ENCODE results near the gene LMBRD2.
"Not testable (repeated sequence)": the region's sequence is repeated elsewhere in the genome, so short reads cannot be mapped to it uniquely, and the experiment has no call there.

LMBRD2 gene

DNA sequence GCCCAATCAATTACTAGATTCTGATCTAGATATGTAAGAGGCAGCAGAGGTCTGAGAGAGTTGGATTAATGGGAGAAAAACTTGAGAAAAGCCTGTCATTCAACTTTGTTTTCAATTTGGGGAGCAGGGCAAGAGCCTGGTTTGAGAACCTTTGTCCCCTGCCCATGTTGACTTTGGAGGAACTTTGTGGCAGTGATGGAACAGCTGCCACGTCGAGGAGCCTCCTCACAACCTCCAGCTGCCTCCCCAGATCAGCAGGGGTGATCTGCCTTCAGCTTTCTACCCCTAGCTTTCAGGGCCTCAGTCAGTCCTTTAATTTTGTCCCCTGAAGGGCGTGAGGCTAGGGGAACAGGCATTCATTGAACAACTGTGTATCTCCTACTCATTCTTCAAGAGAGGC lies 8.9 kb upstream of the LMBRD2 start:
- no peak for DNase-seq

DNA sequence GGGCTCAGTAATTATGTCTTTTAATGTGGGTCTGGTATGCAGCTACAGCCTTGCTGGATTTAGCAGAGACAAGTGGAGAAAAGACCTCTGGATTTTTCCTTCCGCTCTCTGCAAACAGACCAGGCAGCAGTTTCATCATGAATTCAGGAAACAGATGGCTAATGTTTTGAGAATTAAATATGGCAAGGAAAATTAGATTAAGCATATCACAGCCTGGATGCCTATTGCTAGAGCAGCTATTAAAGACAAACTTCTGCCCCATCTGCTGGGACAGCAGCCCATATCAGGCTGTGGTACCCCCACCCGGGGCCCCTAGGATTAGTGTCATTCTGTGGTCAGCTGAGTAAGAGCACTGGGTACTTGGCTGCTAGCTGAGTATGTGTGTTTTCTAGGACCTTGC lies 6.5 kb upstream of the LMBRD2 start:
- DNase-seq = no peak

DNA sequence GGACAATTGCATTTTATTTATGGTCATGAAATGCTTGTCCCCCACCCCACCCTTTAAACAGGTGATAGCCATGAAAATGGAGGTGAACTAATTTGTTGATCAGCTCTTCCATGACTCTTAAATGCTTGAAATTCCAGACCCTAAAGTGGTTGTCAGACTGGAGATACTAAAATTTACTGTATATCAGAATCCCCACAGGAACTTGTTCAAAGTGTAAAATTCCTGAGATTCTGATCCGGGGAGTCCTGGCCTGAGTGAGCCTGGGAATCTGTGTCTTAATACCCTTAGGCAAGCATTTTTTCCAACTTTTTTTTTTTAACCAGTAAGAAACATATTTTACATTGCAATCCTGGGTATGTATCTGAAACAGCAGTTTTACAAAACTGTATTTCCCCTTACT lies 4.9 kb upstream of the LMBRD2 start:
- DNase-seq = no peak

DNA sequence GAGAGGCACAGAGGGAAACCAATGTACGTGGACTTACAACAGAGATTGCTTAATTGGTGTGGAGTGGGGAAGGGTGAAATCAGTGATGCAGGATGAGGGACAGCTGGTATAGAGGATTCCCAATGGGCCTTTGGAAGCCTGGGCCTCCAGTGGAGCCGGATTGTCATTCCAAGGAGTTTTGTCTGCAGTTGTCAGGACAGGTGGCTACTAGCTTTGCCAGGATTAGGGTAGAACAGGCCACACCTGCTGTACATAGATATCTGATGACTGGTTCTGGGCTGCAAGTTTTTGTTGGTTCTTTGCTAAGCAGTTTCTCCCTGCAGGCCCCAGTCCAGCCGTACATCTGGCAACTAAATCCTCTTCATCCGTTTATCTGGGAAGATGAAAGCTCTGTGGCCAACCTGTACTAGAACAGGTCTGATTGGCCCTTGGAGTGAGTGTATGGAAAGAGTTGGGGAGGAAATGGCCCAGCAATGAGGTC lies 4.5 kb upstream of the LMBRD2 start:
- DNase-seq = no peak

DNA sequence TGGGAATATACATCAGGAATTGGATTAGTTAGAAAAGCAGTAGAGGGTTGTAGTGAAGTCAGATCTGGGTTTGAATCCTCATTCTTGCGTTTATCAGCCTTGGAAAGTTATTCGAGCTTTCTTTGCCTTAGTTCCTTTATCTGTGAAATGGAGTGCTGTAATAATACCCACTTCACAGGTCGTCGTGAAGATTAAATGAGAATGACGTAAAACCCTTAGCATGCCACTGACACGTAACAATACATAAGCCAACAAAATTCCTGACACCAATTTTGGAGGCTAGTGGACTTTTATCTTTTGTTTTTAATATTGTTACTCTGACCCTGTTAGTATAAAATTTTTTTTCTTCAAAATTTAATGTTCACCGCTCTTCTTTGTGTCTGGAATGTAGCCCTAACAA lies 3.6 kb upstream of the LMBRD2 start:
- DNase-seq = no peak

DNA sequence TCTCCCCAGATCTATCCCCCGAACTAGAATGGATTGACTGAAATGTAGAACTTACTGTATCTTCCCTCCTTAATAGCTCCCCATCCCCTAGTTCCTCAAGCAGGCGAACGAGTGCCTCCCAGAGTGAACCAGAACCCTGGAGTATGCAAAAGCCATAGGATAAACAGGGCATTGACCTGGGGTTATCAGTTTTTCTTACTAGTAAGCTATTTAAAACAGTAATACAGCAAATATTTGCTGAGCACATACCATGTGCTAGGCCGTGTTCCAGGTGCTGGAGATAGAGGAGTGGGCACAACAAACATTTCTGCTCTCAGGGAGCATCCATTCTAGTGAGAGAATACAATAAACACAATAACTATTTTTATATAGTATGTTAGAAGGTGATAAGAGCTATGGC lies 2.0 kb upstream of the LMBRD2 start:
- DNase-seq = no peak

DNA sequence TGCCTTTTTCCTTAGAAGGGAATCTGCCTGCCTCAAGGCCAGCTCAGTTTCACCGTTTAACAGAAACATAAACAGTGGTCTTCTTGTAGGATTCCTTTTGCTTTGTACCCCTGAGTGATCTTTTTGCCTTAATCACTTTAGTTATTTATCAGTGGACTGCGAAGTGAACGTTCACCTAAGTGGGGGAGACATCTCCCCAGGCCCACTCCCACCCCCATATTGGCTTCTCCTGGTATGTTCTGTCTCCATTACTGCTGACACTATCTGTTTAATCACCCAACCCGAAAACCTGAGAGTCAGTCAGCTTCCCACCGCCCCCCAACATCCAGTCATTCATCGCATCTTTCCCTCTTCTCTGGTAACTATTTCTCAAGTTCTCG lies 1.6 kb upstream of the LMBRD2 start:
- DNase-seq = no peak

DNA sequence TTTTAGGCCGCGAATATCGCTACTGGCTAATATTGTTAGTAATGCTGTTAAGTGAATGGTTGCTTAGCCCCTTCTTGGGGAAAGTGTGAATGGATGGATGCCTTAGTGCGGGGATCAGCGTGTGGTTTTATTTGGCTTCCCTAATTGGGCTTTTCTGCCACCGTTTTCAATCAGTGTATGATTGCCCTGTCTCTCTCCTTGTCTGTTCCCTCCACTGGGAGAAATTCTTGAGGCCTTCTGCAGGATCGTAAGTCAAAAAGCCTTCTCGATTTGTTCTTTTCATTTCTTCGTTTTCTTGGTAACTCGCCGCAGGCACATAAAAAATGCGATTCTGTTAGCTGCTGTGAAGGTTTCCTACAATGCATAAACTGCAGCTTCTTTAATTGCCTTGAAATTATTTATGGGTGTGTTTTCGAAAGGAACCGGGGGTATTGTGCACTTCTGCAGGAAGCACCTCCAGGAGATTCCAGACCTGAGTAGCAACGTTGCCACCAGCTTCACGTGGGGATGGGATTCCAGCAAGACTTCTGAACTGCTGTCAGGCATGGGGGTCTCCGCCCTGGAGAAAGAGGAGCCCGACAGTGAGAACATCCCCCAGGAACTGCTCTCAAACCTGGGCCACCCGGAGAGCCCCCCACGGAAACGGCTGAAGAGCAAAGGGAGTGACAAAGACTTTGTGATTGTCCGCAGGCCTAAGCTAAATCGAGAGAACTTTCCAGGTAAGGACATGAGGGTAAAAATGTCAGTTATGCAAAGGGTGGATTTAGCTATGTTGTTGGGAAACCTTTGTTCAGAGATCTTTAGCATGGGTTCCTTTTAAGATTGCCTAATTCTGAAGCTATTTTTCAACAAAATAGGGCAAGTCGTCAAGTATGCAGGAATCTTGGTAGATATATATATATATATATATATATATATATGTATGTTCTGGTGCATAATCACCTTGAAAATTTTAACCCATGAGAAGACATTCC lies 924 bp upstream of the LMBRD2 start:
- DNase-seq = peak; percentile 59

DNA sequence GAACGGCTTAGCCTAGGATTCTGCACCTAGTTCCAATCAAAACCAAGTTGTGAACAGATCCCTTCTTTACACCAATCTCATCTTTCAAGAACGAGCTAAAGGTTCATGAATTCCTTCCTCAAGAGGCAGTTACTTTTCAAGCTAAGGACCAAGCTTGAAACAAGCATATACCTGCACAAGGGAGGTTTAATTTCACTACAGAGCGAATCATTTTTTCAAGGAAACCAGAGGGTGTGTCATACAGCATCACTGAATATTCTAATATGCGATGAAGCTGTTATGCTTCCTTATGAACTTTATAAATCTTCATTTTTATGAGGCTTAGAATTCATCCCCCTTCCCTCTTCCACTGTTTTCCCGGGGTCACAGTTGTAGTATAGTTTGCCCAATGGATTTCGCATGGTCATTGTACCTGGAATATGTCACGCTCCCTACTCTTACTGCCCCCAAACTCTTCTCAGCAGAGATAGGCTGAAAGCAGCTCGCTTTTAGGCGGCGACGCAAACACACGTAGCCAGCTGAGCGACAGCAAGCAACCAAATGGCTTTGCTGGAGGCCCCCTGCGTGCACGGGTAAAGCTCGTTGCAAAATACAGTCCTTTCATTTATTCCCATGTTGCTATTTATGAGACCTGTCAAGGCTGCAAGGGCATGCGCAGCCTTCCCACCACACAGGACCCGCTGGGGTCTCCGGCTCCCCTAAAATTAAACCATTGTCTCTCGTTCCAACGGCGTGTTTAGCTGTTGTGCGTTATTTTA lies 832 bp downstream of the LMBRD2 start:
- DNase-seq = peak; percentile 51

DNA sequence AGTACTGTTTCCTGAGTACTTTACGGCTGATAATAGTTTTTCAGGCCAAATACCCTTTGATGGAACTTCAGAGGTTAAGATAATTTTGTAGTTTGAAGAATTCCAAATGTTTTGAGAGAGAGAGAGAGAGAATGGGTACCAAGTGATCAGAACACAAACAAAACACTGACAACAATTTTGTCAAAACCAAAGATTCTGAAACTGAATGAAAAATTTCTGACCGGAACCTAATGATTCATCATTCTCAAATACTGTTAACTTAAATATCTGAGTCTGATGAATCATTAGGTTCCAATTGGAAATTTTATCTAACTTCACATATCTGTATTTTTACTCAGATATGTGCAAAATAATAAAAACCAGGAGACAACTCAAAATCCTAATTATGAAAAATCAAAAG lies 4.0 kb downstream of the LMBRD2 start:
- DNase-seq = no peak

DNA sequence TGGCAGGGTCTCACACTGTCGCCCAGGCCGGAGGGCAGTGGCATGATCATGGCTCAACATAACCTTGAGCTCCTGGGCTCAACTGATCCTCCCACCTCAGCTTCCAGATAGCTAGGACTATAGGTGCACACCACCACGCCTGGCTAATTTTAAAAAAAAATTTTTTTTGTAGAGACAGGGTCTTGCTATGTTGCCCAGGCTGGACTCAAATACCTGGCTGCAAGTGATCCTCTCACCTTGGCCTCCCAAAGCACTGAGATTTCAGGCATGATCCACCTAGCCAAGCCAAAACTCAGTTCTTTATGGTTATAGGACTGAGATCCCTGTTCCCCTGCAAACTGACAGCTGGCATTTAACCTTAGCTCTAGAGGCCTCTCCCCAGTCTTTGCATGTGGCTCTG lies 5.3 kb downstream of the LMBRD2 start:
- DNase-seq = no peak

DNA sequence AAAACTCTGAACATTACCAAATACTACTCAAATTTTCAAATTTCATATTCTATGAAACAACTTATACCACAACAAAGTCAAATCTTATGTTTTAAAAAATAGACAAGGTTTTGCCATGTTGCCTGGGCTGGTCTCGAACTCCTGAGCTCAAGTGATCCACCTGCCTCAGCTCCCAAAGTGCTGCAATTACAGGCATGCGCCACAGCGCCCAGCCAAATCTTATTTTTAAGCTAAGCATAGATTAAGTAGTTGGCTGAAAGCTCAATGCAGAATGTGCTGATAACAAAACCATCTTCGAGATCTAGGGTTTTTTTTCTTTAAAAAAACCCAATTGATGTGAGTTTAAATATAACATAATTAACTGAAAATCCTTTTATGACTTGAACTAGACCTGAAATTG lies 6.4 kb downstream of the LMBRD2 start:
- no peak for DNase-seq

DNA sequence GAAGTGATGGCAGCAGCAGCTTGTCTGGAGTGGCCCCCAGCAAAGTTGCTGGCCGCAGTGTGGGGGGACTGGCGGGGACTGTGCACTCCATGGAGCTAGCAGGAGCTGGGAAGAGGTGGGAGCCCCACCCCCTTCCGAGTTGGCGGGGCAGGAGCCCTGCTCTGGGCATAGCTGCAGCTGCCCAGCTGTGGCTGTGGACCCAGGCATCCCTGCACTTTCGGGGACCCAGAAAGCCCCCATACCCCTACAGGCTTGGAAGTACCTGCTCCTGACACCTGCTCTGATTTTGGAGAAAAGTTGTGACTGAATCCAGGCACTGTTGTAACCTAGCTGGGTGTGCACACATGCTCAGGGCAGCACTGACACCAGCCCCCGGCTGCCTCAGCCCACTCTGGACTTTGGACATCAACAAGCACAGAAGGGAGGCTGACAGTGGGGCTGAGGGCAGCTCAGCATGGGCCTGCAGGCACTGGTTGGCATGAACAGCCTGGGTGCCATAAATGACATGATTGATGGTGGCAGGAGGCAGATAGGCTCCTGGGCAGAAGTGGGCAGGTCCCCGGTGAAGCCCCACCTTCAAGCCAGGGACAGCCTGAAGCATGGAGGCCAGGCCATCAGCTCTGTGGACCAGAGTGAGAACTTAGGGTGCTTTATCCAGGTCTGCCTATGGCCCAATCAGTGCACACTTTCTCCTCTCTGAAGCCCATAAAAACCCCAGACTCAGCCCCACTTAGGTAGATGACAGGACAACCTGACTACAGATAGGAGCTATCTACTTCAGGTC lies 12.6 kb downstream of the LMBRD2 start:
- DNase-seq = no peak

DNA sequence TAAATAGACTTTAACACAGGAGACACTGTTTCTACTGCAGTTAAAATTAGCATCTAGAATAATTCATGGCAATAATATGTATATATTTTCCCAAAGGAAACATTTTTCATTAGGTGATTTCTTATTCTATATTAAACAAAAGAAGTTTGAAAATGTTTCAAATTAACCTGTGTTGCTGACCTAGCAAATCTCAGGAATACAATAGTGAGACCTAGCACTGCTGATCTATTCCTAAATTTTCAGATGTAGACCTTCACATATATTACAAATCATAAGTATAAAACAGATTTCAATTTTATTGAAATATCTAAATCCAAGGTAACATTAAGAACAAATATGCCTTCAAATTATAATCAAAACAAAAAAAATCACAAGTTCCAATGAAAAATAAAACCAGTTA lies 15.1 kb downstream of the LMBRD2 start:
- no peak for DNase-seq

DNA sequence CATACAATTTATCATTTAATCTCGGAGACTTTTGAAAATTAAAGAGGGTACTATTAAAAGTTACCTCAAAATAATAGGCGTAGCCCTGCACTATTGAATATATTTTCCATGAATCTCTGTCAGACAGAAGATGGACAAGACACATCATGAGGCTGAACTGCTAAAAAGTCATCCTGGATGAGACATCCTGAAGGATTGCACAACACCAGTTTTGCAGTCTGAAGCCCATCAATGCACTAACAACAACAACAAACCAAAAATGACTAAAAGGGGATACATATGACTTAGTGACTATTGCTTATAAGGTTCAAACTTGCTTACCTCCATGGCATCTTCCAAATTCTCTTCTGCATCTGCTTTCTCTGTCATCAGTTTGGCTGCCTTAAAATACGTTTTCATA lies 15.7 kb downstream of the LMBRD2 start:
- DNase-seq = no peak

DNA sequence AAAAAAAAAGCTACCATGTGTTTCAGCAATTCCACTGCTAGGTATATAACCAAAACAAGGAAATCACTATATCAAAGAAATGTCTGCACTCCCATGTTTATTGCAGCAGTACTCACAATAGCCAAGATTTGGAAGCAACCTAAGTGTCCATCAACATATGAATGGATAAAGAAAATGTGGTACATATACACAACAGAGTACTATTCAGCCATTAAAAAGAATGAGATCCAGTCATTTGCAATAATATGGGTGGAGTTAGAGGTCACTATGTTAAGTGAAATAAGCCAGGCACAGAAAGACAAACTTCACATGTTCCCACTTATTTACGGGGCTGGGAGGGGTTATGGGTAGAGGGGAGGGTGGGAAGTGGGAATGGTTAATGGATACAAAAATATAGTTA lies 18.7 kb downstream of the LMBRD2 start:
- DNase-seq = not testable (repeated sequence)

DNA sequence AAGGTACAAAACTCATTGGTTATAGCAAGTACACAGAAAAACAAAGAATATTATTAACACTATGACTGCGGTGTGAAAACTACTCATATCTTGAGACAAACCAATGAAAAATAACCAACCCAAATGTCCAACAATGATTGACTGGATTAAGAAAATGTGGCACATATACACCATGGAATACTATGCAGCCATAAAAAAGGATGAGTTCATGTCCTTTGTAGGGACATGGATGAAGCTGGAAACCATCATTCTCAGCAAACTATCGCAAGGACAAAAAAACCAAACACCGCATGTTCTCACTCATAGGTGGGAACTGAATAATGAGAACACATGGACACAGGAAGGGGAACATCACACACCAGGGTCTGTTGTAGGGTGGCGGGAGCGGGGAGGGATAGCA lies 22.0 kb downstream of the LMBRD2 start:
- DNase-seq = not testable (repeated sequence)

DNA sequence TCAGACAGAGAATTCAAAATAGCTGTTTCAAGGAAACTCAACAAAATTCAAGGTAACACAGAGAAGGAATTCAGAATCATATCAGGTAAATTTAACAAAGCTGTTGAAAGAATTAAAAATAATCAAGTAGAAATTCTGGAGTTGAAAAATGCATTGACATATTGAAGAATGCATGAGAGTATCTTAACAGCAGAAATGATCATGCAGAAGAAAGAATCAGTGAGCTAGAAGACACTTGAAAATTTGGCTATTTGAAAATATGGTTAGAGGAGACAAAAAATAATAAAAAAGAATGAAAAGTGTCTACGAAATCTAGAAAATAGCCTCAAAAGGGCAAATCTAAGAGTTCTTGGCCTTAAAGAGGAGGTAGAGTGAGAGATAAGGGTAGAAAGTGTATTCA lies 22.9 kb downstream of the LMBRD2 start:
- no peak for DNase-seq

DNA sequence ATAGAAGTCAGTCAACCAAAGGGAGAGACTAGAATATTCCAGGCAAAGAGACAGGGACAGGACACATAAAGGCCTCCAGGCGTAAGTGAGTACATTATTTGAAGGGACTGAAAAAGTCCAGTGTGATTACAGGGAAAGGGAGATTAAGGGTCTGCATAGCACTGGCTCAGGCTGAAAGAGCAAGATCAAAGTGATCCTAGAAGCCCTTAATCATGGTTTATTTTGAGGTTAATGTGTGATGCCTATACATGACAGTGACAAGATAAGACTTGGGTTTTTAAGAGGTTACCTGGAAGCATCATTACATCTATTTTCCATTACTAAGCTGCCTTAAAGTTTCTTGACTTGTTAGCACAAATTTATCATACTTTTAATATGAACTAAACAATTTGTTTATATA lies 25.8 kb downstream of the LMBRD2 start:
- DNase-seq = no peak

DNA sequence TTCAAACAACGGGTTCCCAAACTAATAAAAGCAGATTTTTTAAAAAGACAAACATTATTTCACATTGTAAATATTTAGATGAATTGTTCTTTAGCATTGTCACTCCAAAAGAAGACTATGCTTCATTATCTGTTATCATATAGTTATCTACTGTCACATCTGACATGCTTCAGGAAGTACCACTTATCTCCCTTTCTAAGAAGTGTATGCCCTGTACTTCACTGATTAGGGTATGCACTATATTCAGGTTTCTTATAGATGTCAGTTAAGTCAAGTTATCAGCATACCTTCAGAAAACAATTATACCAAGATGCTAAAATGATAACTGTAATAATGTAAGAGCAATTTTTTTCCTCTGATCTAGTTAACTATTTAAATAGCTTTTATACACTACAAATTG lies 40.4 kb downstream of the LMBRD2 start:
- DNase-seq = no peak

DNA sequence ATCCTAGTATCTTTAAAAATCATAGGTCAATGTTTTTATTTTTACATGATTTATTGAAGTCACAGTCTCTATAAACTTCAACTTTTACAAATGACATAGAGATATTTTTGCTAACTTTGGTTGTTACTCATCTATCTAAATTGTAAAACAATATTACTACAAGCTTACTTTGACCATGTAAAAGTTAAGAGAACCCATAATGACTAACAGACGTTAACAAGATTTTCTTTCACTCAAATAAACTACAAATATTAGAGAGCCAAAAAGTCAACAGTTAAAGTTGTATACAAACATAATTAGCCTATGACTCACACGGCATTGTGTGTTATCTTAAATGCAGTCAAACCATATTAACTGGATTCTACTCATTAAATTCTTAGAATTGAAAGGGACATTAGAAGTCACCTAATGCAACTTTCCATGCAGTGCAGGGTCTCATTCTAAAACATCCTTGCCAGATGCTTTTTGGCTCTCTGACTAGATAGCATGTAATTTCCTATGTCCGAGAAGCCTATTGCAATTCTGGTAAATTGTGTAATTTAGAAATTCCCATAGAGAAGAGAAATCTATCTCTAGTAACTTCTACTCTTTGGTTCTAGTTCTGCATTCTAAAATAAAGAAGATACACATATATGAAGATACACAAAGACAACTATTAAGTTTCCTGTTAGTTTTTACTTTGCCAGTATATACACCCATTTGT lies 42.8 kb downstream of the LMBRD2 start:
- no peak for DNase-seq

DNA sequence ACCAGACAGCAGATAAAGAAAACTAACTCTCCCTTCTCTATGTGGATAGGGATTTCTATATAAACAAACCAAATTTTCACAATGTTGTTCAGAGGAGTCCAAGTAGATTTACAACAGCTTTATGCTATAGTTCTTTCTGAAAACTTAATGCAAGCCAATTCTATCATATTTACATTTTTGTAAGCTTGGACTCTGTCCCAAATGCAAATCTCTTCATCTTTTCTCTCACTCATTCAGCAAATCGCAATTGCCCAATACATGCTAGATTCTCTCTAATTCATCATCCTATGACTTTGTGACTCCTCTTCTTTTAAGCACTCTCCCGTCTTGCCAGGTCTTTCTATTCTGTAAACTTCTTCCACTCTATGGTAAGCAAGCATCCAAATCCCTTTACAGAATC lies 45.9 kb downstream of the LMBRD2 start:
- DNase-seq = no peak

DNA sequence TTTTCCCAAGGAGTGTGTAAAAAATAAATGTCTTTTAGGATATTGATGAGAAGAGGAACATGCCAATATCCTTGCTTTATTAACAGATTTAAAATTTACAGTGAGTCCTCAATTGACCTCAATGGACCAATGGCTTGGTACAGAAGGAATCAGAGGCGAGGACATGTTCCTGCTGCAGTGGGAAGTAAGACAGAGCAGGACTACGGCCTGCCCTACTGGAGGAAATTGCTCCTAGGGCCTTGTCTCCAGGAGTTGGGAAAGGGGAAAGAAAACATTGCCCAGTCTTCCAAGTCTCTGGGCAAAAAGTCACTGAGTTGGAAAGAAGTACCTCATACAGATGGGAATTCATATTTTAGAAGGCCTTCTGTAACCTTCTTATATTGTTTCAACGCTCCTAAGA lies 51.9 kb downstream of the LMBRD2 start:
- DNase-seq = no peak

Data from NCI-H1092 treated with DMSO at 0.1 percent for 48 hours (cell line).